HG03097 (cell line): ENCODE measurements around the gene MED12L.

Experiments
- ATAC-seq: cut with Tn5 transposase; IDR thresholded peaks from one replicate; pipeline ENCODE4 v1.9.1; 2021; ENCODE audit not compliant: unreplicated experiment, low FRiP score

Gene MED12L

GRCh38 chr3:151436675-151437446, 351.4 kb downstream of the MED12L start:
- no peak for ATAC-seq

GRCh38 chr3:151437906-151438305, 352.4 kb downstream of the MED12L start:
- no peak for ATAC-seq

GRCh38 chr3:151439652-151440125, 354.2 kb downstream of the MED12L start:
- ATAC-seq: no peak

DNA sequence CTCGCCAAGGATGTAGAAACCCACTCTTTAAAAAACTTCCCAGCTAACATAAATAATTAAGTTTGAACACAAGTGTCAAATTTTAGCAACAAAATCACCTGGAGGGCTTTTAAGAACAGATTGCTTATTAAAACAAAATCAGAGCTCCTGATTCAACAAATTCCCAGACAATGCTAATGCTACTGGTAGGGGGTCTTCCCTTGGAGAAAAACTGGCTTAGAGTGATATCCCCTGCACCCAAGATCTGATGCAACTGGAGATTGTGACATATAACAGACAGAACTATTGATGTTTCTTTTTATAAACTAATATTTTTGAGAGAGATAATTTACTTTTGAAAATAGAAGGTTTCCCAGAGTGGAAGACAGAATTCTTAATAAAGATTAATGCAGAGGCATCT, 355.5 kb downstream of the MED12L start:
- ATAC-seq: no peak

DNA sequence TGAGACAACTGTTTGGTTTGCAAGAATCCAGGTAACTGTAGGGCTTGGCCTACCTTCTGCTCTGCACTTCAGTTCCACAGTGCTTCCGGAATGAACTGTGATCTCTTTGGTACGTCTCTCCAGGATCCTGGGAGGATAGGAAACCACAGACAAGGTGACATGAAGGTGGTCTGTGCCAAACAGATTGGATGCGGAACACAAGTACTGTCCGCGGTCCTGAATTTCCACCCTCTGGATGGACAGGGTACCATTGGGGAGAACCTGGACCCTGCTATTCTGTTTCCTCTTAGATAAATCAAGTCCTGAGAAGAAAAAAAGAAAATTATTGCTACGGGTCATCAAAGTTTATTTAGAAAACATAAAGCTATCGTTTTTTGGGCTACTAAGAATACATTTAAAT, 358.1 kb downstream of the MED12L start:
- no peak for ATAC-seq

GRCh38 chr3:151445273-151446001, 360.0 kb downstream of the MED12L start:
- ATAC-seq: no peak

DNA sequence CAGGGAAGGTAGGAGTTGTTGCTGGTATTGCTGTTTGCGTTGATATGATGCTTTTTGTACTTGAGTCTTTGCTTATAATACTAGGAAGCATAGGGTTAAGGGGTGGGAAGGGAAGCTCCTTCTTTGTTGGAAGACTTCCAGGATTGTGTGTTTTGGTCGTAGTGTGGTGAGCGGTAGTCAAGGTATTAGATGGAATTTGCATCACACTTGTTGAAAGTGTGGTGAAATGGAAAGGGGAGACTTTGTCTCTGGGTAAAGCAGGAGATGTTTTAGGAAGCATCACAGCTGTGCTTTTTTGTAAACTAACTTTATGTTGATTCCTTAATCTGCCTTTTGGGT, 360.5 kb downstream of the MED12L start:
- no peak for ATAC-seq

GRCh38 chr3:151452368-151452767, 366.9 kb downstream of the MED12L start:
- no peak for ATAC-seq

- no peak for ATAC-seq
These were observed 367.4 kb downstream of the MED12L start for GRCh38 chr3:151452841-151453240.

GRCh38 chr3:151456065-151456464, 370.6 kb downstream of the MED12L start:
- ATAC-seq: no peak

- ATAC-seq: no peak
These were observed 373.9 kb downstream of the MED12L start for GRCh38 chr3:151459358-151459757.

DNA sequence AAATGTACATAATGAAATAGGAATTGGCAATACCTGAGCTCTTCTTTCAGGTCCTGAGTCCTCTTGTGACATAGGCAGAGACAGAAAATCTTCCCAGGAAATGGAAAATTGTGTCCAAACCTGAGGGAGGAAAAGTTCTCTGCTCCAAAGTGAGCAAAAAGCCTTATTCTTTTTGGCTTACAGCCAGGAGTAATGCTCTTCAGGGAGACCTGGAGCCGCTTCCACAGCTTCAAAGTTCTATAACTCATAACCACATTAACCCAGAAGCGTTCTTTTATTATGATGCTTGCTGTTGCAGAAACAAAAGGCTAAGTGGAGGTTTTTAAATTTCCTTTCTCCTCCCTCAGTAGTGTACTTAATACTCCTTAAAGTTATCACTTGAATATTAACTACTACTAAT, 374.8 kb downstream of the MED12L start:
- ATAC-seq: no peak

GRCh38 chr3:151460774-151461450, 375.4 kb downstream of the MED12L start, which contains the start of gene IGSF10:
TSS of gene IGSF10 (minus strand) at chr3:151461061. CDS start at chr3:151458709, 2,352 bp downstream.
- ATAC-seq: no peak

GRCh38 chr3:151462278-151462780, 376.9 kb downstream of the MED12L start:
- no peak for ATAC-seq

DNA sequence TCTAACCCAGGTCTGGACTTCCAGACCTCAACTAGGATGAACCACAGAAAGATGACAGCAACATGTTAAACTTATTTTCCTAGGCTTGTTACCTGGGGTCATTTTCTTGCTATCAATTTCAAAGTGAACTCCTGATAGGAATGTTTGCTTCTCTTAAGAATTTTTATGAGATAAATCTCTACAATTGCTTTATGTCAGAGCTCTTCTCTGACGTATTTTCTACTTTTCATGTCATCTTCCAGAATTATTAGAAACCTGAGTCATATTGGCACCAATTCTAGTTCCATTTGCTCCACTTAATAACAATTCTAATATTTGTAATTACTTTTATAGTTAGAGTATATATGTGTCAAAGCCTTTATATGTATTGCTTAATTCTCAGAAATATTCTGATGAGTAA, 377.5 kb downstream of the MED12L start:
- ATAC-seq: no peak

DNA sequence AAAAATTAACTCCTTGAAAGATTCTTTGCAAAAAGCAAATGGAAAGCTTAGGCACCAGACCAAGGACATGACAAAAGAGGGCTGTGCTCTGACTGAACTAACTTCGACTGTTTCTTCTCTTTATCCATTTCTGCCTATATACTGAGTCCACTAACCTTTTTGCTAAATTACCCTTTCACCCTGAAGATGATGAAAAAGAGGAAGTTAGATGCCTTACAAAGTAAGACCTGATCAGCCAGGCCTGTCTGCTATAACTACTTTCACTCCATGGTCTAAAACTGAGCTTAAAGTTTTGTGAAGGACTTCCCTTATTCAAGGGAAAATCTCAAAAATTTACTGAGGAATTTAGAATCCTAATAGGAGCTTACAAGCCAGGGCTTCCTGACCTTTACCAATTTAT, 381.6 kb downstream of the MED12L start:
- ATAC-seq: no peak

DNA sequence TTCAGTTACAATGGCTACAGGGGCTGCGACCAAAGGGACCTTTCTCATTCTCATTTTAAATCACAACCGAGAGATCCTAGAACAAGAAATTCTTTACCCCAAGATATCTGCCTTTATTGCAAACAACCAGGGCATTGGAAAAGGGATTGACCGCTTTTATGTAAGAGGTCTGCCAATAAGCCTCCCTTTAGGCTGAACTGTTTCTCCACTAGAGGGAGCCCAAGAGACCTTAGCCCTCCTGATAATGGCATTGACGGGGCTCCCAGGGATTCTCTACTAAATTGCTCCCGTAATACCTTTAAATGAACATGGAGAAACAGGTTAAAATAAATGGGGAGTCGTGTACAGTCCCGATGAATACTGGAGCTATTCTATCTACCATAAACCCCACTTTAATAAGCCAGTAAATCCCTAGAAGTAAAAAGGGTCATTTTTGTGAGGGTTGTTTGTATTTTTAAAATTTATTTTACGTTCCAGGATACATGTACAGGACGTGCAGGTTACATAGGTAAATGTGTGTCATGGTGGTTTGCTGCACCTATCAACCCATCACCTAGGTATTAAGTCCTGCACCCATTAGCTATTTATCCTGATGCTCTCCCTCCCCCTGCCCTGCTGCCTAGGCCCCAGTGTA, 382.9 kb downstream of the MED12L start:
- ATAC-seq: no peak

DNA sequence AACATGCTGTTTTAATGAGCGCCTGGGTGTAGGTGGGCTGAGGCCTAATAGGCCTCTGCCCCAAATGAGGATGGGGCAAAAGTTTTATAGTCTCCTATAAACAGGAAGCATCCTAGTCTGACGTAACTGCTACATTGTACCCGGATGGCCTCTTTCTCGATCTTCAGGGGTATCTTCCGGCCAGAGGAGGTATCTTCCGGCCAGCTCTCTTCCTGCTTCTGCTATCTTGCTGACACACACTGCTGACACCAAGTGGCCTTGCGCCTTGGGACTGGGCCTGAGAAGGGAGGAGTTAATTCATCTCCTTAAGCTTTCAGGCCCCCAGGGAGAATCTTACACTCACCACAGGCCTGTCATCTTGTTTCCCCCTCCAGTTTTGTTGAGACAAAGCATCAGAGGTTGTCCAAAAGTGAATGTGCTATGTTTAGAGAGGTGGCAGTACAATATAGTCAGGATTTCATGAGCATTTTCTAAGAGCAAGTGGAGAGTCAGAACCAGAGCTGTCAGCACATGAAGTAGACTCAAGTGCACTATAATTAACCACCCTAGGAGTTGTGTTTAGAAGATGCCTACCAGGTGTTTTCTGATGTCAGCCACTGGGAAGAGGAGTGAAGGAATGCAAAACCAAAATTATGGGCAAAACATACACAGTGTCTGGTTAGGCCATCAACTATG, 391.0 kb downstream of the MED12L start:
- no peak for ATAC-seq

DNA sequence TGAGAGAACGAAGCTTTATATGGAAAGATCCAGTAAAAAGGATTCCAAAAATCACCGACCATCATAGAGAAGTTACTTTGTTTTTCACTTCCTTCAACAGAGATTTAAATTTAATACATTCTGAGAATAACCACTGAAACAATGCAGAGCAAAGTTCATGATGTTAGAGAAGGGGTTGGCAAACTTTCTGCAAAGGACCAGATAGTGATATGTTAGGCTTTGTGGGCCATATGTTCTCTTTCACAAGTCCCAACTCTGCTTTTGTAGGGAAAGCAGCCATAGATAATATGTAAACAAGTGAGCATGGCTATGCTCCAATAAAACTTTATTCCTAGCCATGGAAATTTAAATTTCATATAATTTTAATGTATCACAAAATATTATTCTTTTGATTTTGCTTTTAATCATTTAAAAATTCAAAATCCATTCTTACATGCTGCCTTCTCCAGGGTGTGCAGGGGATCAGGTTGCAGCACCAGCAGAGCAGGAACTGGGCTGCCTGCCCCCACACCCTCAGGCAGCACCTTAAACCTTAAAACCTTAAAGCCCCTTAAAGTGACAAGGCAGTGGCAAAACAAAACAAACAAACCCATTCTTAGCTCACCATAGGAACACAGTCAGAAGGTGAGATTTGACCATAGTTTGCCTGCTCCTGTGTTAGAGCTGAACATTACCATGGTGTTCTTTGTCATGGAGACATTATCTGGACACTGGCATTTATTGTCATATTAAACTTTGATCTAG, 392.3 kb downstream of the MED12L start:
- no peak for ATAC-seq

DNA sequence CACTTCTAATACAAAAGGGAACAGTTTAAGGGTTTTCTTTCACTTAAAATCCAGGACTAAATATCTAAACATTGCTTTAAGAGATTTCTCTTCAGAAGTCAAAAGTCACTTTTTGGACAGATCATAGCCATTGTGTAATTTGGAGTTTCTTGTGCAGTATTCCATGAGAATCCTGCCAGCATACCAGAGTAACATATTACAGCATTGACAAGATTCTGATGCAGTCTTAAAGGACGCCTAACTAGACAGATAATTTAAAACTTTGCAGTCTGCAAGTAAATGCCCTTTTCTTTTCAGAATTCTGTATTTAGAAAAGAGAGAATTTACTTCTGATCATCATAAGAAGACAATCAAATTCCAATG, 392.9 kb downstream of the MED12L start:
- no peak for ATAC-seq
